ENCODE data around the gene NOP53. TPM values are rescaled to one million over a fixed set of nuclear protein-coding genes. Genes with fewer than 3 reads are reported as not detected.
"Not testable (repeated sequence)": the region's sequence is repeated elsewhere in the genome, so short reads cannot be mapped to it uniquely, and the experiment has no call there.

The NOP53 gene
- total and polyA plus RNA-seq, 7 donors, result 304 to 682 (median 560) TPM

GRCh38 chr19:47766359-47766620 lies 20.9 kb downstream of the NOP53 start:
- no peak for DNase-seq
- H3K4me1 ChIP-seq, result peaks cover 0 to 7% (median 3%) of the 10 kb centered on the region in 4 donors
- 87 to 89% methylated on average over 7 of the region's 7 CpGs for WGBS, 2 donors
- TF ChIP-seq EP300 (IDR thresholded peaks at IDR 0.05) (no peak), POLR2AphosphoS5 (IDR thresholded peaks at IDR 0.05) (no peak), POLR2A (IDR thresholded peaks at IDR 0.05) (no peak), CTCF (IDR thresholded peaks at IDR 0.05) (no peak)
- H3K27ac ChIP-seq, result no peak overlapping the region
- H3K36me3 ChIP-seq, result no peaks in the 10 kb centered on the region
- intact Hi-C loops (cut with DNase I), result loop anchor here (1.0 to 5.0 kb wide), 2 partner anchors 22 to 96 kb away; no protein-coding TSS in a partner anchor
- H3K27me3 ChIP-seq, result no peaks in the 10 kb centered on the region
- H3K9me3 ChIP-seq, result no peaks in the 10 kb centered on the region
- H3K4me3 ChIP-seq, result no peak overlapping the region

- TF ChIP-seq CTCF (IDR thresholded peaks at IDR 0.05) (no peak), POLR2A (IDR thresholded peaks at IDR 0.05) (no peak), EP300 (IDR thresholded peaks at IDR 0.05) (no peak)
- intact Hi-C loops (cut with DNase I), result loop anchor here (1.0 to 5.0 kb wide), 2 partner anchors 22 to 96 kb away; no protein-coding TSS in a partner anchor
- no peak overlapping the region for H3K27ac ChIP-seq
- no peak for DNase-seq
- no peaks in the 10 kb centered on the region for H3K27me3 ChIP-seq
- peaks cover 0 to 7% (median 3%) of the 10 kb centered on the region in 4 donors for H3K4me1 ChIP-seq
- no peaks in the 10 kb centered on the region for H3K36me3 ChIP-seq
- H3K4me3 ChIP-seq, result no peak overlapping the region
- H3K9me3 ChIP-seq, result no peaks in the 10 kb centered on the region
- WGBS, 2 donors, result 85 to 87% methylated on average over 7 of the region's 7 CpGs
These were observed 21.3 kb downstream of the NOP53 start for GRCh38 chr19:47766670-47767069.

GRCh38 chr19:47767349-47767748 lies 22.0 kb downstream of the NOP53 start:
- no peak for TF ChIP-seq POLR2A (IDR thresholded peaks at IDR 0.05)
- no peak for TF ChIP-seq POLR2AphosphoS5 (IDR thresholded peaks at IDR 0.05)
- TF ChIP-seq EP300 (IDR thresholded peaks at IDR 0.05), result no peak
- TF ChIP-seq CTCF (IDR thresholded peaks at IDR 0.05), result no peak
- intact Hi-C loops (cut with DNase I), result loop anchor here (5.0 kb wide), 1 partner anchor 95 kb away; no protein-coding TSS in a partner anchor
- 37 to 83% methylated on average over 2 of the region's 2 CpGs for whole genome bisulfite sequencing, 2 donors
- no peak overlapping the region for H3K27ac ChIP-seq
- no peak overlapping the region for H3K4me3 ChIP-seq
- no peaks in the 10 kb centered on the region for H3K36me3 ChIP-seq
- H3K27me3 ChIP-seq, result no peaks in the 10 kb centered on the region
- peaks cover 0 to 7% (median 3%) of the 10 kb centered on the region in 4 donors for H3K4me1 ChIP-seq
- no peaks in the 10 kb centered on the region for H3K9me3 ChIP-seq
- no peak for DNase-seq

GRCh38 chr19:47768604-47769003 lies 23.3 kb downstream of the NOP53 start:
- peaks cover 0 to 7% (median 3%) of the 10 kb centered on the region in 4 donors for H3K4me1 ChIP-seq
- TF ChIP-seq CTCF (IDR thresholded peaks at IDR 0.05) (no peak), POLR2AphosphoS5 (IDR thresholded peaks at IDR 0.05) (no peak), EP300 (IDR thresholded peaks at IDR 0.05) (no peak), POLR2A (IDR thresholded peaks at IDR 0.05) (no peak)
- no peaks in the 10 kb centered on the region for H3K27me3 ChIP-seq
- WGBS, 2 donors, result 87 to 90% methylated on average over 2 of the region's 2 CpGs
- no peaks in the 10 kb centered on the region for H3K9me3 ChIP-seq
- intact Hi-C loops (cut with DNase I), result loop anchor here (5.0 kb wide), 1 partner anchor 94 kb away; no protein-coding TSS in a partner anchor
- H3K4me3 ChIP-seq, result no peak overlapping the region
- H3K27ac ChIP-seq, result no peak overlapping the region
- H3K36me3 ChIP-seq, result no peaks in the 10 kb centered on the region
- no peak for DNase-seq

- WGBS, 2 donors, result 68 to 85% methylated on average over 3 of the region's 3 CpGs
- no peak for TF ChIP-seq EP300 (IDR thresholded peaks at IDR 0.05)
- no peak for TF ChIP-seq POLR2AphosphoS5 (IDR thresholded peaks at IDR 0.05)
- no peak for TF ChIP-seq POLR2A (IDR thresholded peaks at IDR 0.05)
- no peak for TF ChIP-seq CTCF (IDR thresholded peaks at IDR 0.05)
- Histone ChIP-seq H3K9me3 (no peaks in the 10 kb centered on the region), H3K27me3 (no peaks in the 10 kb centered on the region), H3K27ac (no peak overlapping the region), H3K36me3 (no peaks in the 10 kb centered on the region), H3K4me1 (peaks cover 0 to 7% (median 3%) of the 10 kb centered on the region in 4 donors), H3K4me3 (no peak overlapping the region)
- no peak for DNase-seq
- intact Hi-C loops (cut with DNase I), result loop anchor here (5.0 kb wide), 1 partner anchor 93 kb away; no protein-coding TSS in a partner anchor
These were observed 24.2 kb downstream of the NOP53 start for GRCh38 chr19:47769534-47769933.

GRCh38 chr19:47771291-47771690 lies 25.9 kb downstream of the NOP53 start:
- H3K27ac ChIP-seq; intact Hi-C loops (cut with DNase I); H3K36me3 ChIP-seq; H3K4me3 ChIP-seq; H3K9me3 ChIP-seq; DNase-seq; H3K4me1 ChIP-seq; H3K27me3 ChIP-seq: not testable (repeated sequence)
- WGBS, 2 donors, result 86 to 91% methylated on average over 6 of the region's 6 CpGs

Data from sigmoid colon (tissue), 7 donors.